Tibial nerve (tissue), 4 donors: Measurements from ENCODE around the gene ZBTB7C. TPM values are rescaled to one million over a fixed set of nuclear protein-coding genes. Genes with fewer than 3 reads are reported as not detected.
A peak's percentile ranks its signal among the peaks of the same experiment; 100 is the strongest.

Experiments used
- DNase-seq, 2 donors: peaks; one replicate each; pipeline ENCODE4 v3.0.0-alpha.2; 2019; ENCODE audit warnings: low spot score in 2 of 2
- H3K27ac ChIP-seq, 4 donors: fragments of 200-600 bp; sonication (generic) in 3 of 4; one replicate each; pipeline ENCODE4 v1.5.1; 2017 to 2019; ENCODE audit warnings: mild to moderate bottlenecking in 1 of 4
- H3K27me3 ChIP-seq, 2 donors: fragments of 200-600 bp; sonication (generic) in 1 of 2; one replicate each; pipeline versions ENCODE4 v1.5.1 to v1.6.0; 2017 to 2019
- H3K36me3 ChIP-seq, 3 donors: fragments of 200-600 bp; sonication (generic); one replicate each; pipeline ENCODE4 v1.5.1; 2018 to 2019
- H3K4me1 ChIP-seq, 4 donors: fragments of 200-600 bp; sonication (generic) in 3 of 4; one replicate each; pipeline ENCODE4 v1.5.1; 2017 to 2019
- H3K4me3 ChIP-seq, 4 donors: fragments of 200-600 bp; sonication (generic) in 3 of 4; one replicate each; pipeline ENCODE4 v1.5.1; 2017 to 2019; ENCODE audit warnings: mild to moderate bottlenecking in 1 of 4, moderate library complexity in 1 of 4
- H3K9me3 ChIP-seq, 4 donors: fragments of 200-600 bp; sonication (generic) in 3 of 4; one replicate each; pipeline ENCODE4 v1.5.1; 2017 to 2019
- CTCF ChIP-seq, 5 experiments: fragments of 200-600 bp in 3 of 5; fragments of 450-650 bp in 2 of 5; sonication (generic) in 3 of 5; IDR thresholded peaks; one replicate each; pipeline ENCODE4 v1.5.1; 2016 to 2019; ENCODE audit warnings: antibody characterized with exemption in 5 of 5, mild to moderate bottlenecking in 3 of 5, moderate library complexity in 2 of 5
- EP300 ChIP-seq, 2 donors: sonication (generic); formaldehyde crosslinking; IDR thresholded peaks; one replicate each; pipeline ENCODE4 v1.6.1; 2017; ENCODE audit warnings: antibody characterized with exemption in 2 of 2, mild to moderate bottlenecking in 1 of 2
- POLR2A ChIP-seq, 2 donors: fragments of 450-650 bp; IDR thresholded peaks; one replicate each; pipeline ENCODE4 v1.6.1; 2017; ENCODE audit warnings: antibody characterized with exemption in 2 of 2, mild to moderate bottlenecking in 2 of 2, moderate library complexity in 2 of 2
- WGBS, 2 donors: methylation state at CpG; one replicate each; pipeline ENCODE4 v1.1.5; 2018; 5-methylcytosine and 5-hydroxymethylcytosine counted together
- total RNA-seq, 4 donors: library from RNA; depleted of rRNA; stranded (reverse); fragments of >200 nt; gene quantifications; one replicate each; pipeline ENCODE4 v1.1.0, GENCODE V29; 2016

Gene ZBTB7C
- total RNA-seq, 4 donors from 2014 or later = 24.6 to 95.0 (median 75.3) TPM

GRCh38 chr18:48340560-48340959, 68.6 kb downstream of the ZBTB7C start:
- DNase-seq = peak in 1 of 2 donors; percentile 26
- 44 to 49% methylated on average over 8 of the region's 8 CpGs for WGBS, 2 donors

GRCh38 chr18:48339692-48340091, 69.5 kb downstream of the ZBTB7C start:
- no peaks in the 10 kb centered on the region for H3K9me3 ChIP-seq
- no peak for DNase-seq
- TF ChIP-seq POLR2A (IDR thresholded peaks at IDR 0.05) (no peak), EP300 (IDR thresholded peaks at IDR 0.05) (no peak), CTCF (IDR thresholded peaks at IDR 0.05) (no peak)
- no peaks in the 10 kb centered on the region for H3K27me3 ChIP-seq
- H3K4me1 ChIP-seq = peaks cover 0 to 60% (median 4%) of the 10 kb centered on the region in 4 donors
- peak overlapping the region in 2 of 4 donors; percentile 32 to 34 for H3K27ac ChIP-seq
- no peak overlapping the region for H3K4me3 ChIP-seq
- H3K36me3 ChIP-seq = no peaks in the 10 kb centered on the region
- 51 to 52% methylated on average over 4 of the region's 4 CpGs for WGBS, 2 donors

More at GRCh38 chr18:48340560-48340959, 68.6 kb downstream of the ZBTB7C start:
- Histone ChIP-seq H3K9me3 (no peaks in the 10 kb centered on the region), H3K27ac (peak overlapping the region in 2 of 4 donors; percentile 63 to 70), H3K27me3 (no peaks in the 10 kb centered on the region), H3K36me3 (no peaks in the 10 kb centered on the region), H3K4me3 (no peak overlapping the region), H3K4me1 (peaks cover 0 to 65% (median 4%) of the 10 kb centered on the region in 4 donors)
- TF ChIP-seq POLR2A (IDR thresholded peaks at IDR 0.05) (no peak), CTCF (IDR thresholded peaks at IDR 0.05) (peak in 1 of 5 experiments; percentile 30), EP300 (IDR thresholded peaks at IDR 0.05) (no peak)

DNA sequence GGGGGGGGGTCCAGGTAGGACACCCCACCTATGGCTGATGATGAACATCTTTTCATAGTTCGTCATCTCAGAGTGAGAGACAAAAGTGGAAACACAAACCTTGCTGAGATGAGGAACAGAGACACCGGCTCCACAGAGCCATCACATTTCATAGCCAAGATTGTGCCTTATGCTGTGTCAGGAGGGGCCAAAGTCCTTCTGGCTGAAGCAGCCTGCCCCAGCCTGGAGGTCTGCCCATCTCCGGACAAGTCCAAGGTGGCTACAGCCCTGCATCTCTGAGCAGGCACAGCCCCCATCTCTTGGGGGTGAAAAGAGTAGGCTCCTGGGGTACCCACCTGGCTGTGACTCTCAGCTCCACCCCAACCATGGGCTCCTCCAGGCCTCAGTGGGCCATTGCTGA, 70.3 kb downstream of the ZBTB7C start:
- Histone ChIP-seq H3K36me3 (no peaks in the 10 kb centered on the region), H3K27ac (peak overlapping the region in 3 of 4 donors; percentile 4 to 36 (median 32)), H3K4me1 (peaks cover 0 to 60% (median 4%) of the 10 kb centered on the region in 4 donors), H3K9me3 (no peaks in the 10 kb centered on the region), H3K27me3 (no peaks in the 10 kb centered on the region), H3K4me3 (no peak overlapping the region)
- TF ChIP-seq POLR2A (IDR thresholded peaks at IDR 0.05) (no peak), CTCF (IDR thresholded peaks at IDR 0.05) (no peak), EP300 (IDR thresholded peaks at IDR 0.05) (no peak)
- WGBS, 2 donors = 85 to 88% methylated on average over 3 of the region's 3 CpGs
- no peak for DNase-seq

- H3K9me3 ChIP-seq = no peaks in the 10 kb centered on the region
- peaks cover 0 to 58% (median 0%) of the 10 kb centered on the region in 4 donors for H3K4me1 ChIP-seq
- no peak overlapping the region for H3K4me3 ChIP-seq
- H3K27me3 ChIP-seq = no peaks in the 10 kb centered on the region
- no peak for DNase-seq
- 65 to 77% methylated on average over 2 of the region's 2 CpGs for WGBS, 2 donors
- no peaks in the 10 kb centered on the region for H3K36me3 ChIP-seq
- no peak for TF ChIP-seq CTCF (IDR thresholded peaks at IDR 0.05)
- TF ChIP-seq EP300 (IDR thresholded peaks at IDR 0.05) = peak in 1 of 2 donors; percentile 11
- peak overlapping the region in 3 of 4 donors; percentile 17 to 84 (median 76) for H3K27ac ChIP-seq
Observed at GRCh38 chr18:48337053-48337452, 72.1 kb downstream of the ZBTB7C start.

- WGBS, 2 donors = 52 to 65% methylated on average over 8 of the region's 8 CpGs
- Histone ChIP-seq H3K4me1 (peaks cover 0 to 51% (median 0%) of the 10 kb centered on the region in 4 donors), H3K4me3 (no peak overlapping the region), H3K27me3 (no peaks in the 10 kb centered on the region), H3K36me3 (no peaks in the 10 kb centered on the region), H3K27ac (peak overlapping the region in 3 of 4 donors; percentile 14 to 84 (median 76)), H3K9me3 (no peaks in the 10 kb centered on the region)
- TF ChIP-seq POLR2A (IDR thresholded peaks at IDR 0.05) (no peak), CTCF (IDR thresholded peaks at IDR 0.05) (peak in 3 of 5 experiments; percentile 11 to 13 (median 11))
- no peak for DNase-seq
Observed at GRCh38 chr18:48336332-48336731, 72.9 kb downstream of the ZBTB7C start.
